Measurements from ENCODE around the gene ADGRD1.

- TF ChIP-seq REST (IDR thresholded peaks at IDR 0.05; ENCODE audit: insufficient read depth in 1 of 2, low read depth in 2 of 2, low read length in 2 of 2) = no peak
- TF ChIP-seq POLR2AphosphoS5 (IDR thresholded peaks at IDR 0.05; ENCODE audit: low read depth, low read length) = no peak
- TF ChIP-seq SIN3A (IDR thresholded peaks at IDR 0.05; ENCODE audit: borderline replicate concordance, insufficient read depth, low read length) = no peak
Observed at GRCh38 chr12:131084341-131085011, 130.8 kb downstream of the ADGRD1 start.

Data from PFSK-1 (cell line).